ENCODE measurements around the gene COX4I1. TPM values are rescaled to one million over a fixed set of nuclear protein-coding genes. Genes with fewer than 3 reads are reported as not detected.

Gene COX4I1
- total RNA-seq, 1 experiment from 2014 or later: 554 TPM

- no peak overlapping the region for H3K27ac ChIP-seq (ENCODE audit: low read depth, low read length, poor library complexity, severe bottlenecking)
- DNase-seq (ENCODE audit: low spot score): no peak
- TF ChIP-seq, protein P1, sequence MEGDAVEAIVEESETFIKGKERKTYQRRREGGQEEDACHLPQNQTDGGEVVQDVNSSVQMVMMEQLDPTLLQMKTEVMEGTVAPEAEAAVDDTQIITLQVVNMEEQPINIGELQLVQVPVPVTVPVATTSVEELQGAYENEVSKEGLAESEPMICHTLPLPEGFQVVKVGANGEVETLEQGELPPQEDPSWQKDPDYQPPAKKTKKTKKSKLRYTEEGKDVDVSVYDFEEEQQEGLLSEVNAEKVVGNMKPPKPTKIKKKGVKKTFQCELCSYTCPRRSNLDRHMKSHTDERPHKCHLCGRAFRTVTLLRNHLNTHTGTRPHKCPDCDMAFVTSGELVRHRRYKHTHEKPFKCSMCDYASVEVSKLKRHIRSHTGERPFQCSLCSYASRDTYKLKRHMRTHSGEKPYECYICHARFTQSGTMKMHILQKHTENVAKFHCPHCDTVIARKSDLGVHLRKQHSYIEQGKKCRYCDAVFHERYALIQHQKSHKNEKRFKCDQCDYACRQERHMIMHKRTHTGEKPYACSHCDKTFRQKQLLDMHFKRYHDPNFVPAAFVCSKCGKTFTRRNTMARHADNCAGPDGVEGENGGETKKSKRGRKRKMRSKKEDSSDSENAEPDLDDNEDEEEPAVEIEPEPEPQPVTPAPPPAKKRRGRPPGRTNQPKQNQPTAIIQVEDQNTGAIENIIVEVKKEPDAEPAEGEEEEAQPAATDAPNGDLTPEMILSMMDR (conservative IDR thresholded peaks at IDR 0.05; ENCODE audit: low read depth, low read length): no peak
- no peak for TF ChIP-seq EZH2 (IDR thresholded peaks at IDR 0.05; ENCODE audit: borderline replicate concordance, low read depth, low read length, poor library complexity, severe bottlenecking)
- H3K27me3 ChIP-seq (replicated peaks; ENCODE audit: insufficient read depth, low read depth, low read length, poor library complexity): peaks cover 32% of the 10 kb centered on the region
- intact Hi-C loops (cut with micrococcal nuclease; ENCODE audit: unreplicated experiment): no loop called here
- no peak overlapping the region for H3K4me3 ChIP-seq (ENCODE audit: low read depth, low read length, poor library complexity, severe bottlenecking)
- no TSS peak for BruUV-seq (replicated peaks)
- H3K9me3 ChIP-seq (ENCODE audit: low read depth, low read length, poor library complexity, severe bottlenecking): no peaks in the 10 kb centered on the region
- H3K36me3 ChIP-seq (ENCODE audit: insufficient read depth, low read length, poor library complexity, severe bottlenecking): no peaks in the 10 kb centered on the region
- ChIA-PET CTCF (no interaction called here), POLR2A (ENCODE audit: low non-redundant PET) (no interaction called here)
- H3K4me1 ChIP-seq (ENCODE audit: insufficient read depth, low read length, poor library complexity, severe bottlenecking): no peaks in the 10 kb centered on the region
Observed at GRCh38 chr16:85838381-85838780, 38.9 kb downstream of the COX4I1 start.

DNA sequence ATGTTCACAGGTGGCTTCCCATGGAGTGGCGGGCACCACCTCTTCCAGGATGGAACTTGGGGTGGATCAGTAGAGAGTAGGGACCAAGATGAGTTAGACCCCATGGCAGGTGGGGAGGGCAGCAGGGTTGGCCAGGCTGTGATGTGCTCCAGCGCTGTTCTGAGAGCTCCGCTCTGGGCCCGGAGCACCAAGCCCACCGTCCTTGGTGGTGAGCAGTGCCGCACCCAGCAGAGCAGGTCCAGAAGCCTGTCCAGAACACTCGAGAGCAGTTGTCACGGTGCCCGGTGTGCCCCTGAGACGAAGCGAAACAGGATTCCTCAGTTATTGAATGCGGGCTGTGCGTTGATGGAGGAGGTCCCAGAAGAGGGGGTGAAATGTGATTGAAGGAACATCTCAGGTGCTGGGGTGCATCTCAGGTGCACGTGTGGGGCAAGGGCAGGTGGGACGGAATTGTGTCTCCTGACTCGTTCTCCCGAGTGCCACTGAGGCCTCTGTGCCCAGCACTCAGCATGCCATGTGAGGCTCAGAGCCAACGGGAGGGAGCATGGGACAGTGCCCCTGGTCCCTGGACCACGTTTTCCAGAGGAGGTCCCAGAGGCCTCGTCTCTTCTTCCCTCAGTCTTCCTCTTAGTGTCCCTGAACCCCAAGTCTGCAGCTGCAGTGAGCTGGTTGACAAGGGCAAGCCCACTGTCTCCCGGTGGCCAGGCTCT is 39.5 kb downstream of the COX4I1 start:
- no TSS peak for BruUV-seq (replicated peaks)
- Histone ChIP-seq H3K9me3 (ENCODE audit: low read depth, low read length, poor library complexity, severe bottlenecking) (no peaks in the 10 kb centered on the region), H3K4me1 (ENCODE audit: insufficient read depth, low read length, poor library complexity, severe bottlenecking) (no peaks in the 10 kb centered on the region), H3K27ac (ENCODE audit: low read depth, low read length, poor library complexity, severe bottlenecking) (no peak overlapping the region), H3K27me3 (replicated peaks; ENCODE audit: insufficient read depth, low read depth, low read length, poor library complexity) (peaks cover 36% of the 10 kb centered on the region), H3K4me3 (ENCODE audit: low read depth, low read length, poor library complexity, severe bottlenecking) (no peak overlapping the region), H3K36me3 (ENCODE audit: insufficient read depth, low read length, poor library complexity, severe bottlenecking) (no peaks in the 10 kb centered on the region)
- POLR2A ChIA-PET (ENCODE audit: low non-redundant PET): no interaction called here
- intact Hi-C loops (cut with micrococcal nuclease; ENCODE audit: unreplicated experiment): no loop called here
- no peak for DNase-seq (ENCODE audit: low spot score)
- no peak for TF ChIP-seq EZH2 (IDR thresholded peaks at IDR 0.05; ENCODE audit: borderline replicate concordance, low read depth, low read length, poor library complexity, severe bottlenecking)
- TF ChIP-seq, protein P1 (conservative IDR thresholded peaks at IDR 0.05; ENCODE audit: low read depth, low read length): no peak
- CTCF ChIA-PET: no interaction called here

- ChIA-PET POLR2A (ENCODE audit: low non-redundant PET) (no interaction called here), CTCF (no interaction called here)
- H3K36me3 ChIP-seq (ENCODE audit: insufficient read depth, low read length, poor library complexity, severe bottlenecking): no peaks in the 10 kb centered on the region
- no peak overlapping the region for H3K27ac ChIP-seq (ENCODE audit: low read depth, low read length, poor library complexity, severe bottlenecking)
- H3K27me3 ChIP-seq (replicated peaks; ENCODE audit: insufficient read depth, low read depth, low read length, poor library complexity): peaks cover 43% of the 10 kb centered on the region
- H3K9me3 ChIP-seq (ENCODE audit: low read depth, low read length, poor library complexity, severe bottlenecking): no peaks in the 10 kb centered on the region
- no peak for DNase-seq (ENCODE audit: low spot score)
- intact Hi-C loops (cut with micrococcal nuclease; ENCODE audit: unreplicated experiment): no loop called here
- TF ChIP-seq EZH2 (IDR thresholded peaks at IDR 0.05; ENCODE audit: borderline replicate concordance, low read depth, low read length, poor library complexity, severe bottlenecking): no peak
- TF ChIP-seq, protein P1 (conservative IDR thresholded peaks at IDR 0.05; ENCODE audit: low read depth, low read length): no peak
- H3K4me3 ChIP-seq (ENCODE audit: low read depth, low read length, poor library complexity, severe bottlenecking): no peak overlapping the region
- no peaks in the 10 kb centered on the region for H3K4me1 ChIP-seq (ENCODE audit: insufficient read depth, low read length, poor library complexity, severe bottlenecking)
- BruUV-seq (replicated peaks): no TSS peak
Observed at GRCh38 chr16:85839681-85840240, 40.3 kb downstream of the COX4I1 start.

Measured in A673 (cell line).